Caco-2 (cell line): Measurements from ENCODE around the gene STAT1. TPM values are rescaled to one million over a fixed set of nuclear protein-coding genes. Genes with fewer than 3 reads are reported as not detected.

ENCODE experiments used
- BruUV-seq: library from RNA; stranded (reverse); fragments of 400-500 nt; replicated peaks from 2 replicates; lab custom pipeline; 2021; lab: Mats Ljungman, UMichigan
- CTCF ChIA-PET: fragments of 300-600 bp; sonication (Branson Sonifier 250); formaldehyde crosslinking; loops from one replicate; lab custom pipeline; 2022; ENCODE audit warnings: antibody characterized with exemption; lab: Charles Lee
- POLR2A ChIA-PET: fragments of 300-600 bp; sonication (Branson Sonifier 250); formaldehyde crosslinking; loops from one replicate; lab custom pipeline; 2022; ENCODE audit warnings: antibody characterized with exemption; lab: Charles Lee
- DNase-seq, 2 experiments: peaks; one replicate each; pipeline versions ENCODE4 v3.0.0 to v3.0.0-alpha.2; 2020 to 2022
- H3K27me3 ChIP-seq: replicated peaks from 2 replicates; pipeline ENCODE4 v1.6.0; 2011; ENCODE audit warnings: low read length; ENCODE audit not compliant: control insufficient read depth, insufficient read depth
- H3K36me3 ChIP-seq: 2 replicates; pipeline ENCODE4 v1.5.1; 2011; ENCODE audit warnings: low read length; ENCODE audit not compliant: control insufficient read depth, insufficient read depth
- H3K4me1 ChIP-seq: fragments of 250-450 bp; sonication (Bioruptor Pico); 2 replicates; pipeline ENCODE4 v1.5.1; 2020; ENCODE audit warnings: mild to moderate bottlenecking
- H3K4me3 ChIP-seq: 2 replicates; pipeline ENCODE4 v1.5.1; 2011; ENCODE audit warnings: low read depth, mild to moderate bottlenecking, control low read depth, low read length
- H3K9me3 ChIP-seq: fragments of 250-450 bp; sonication (Bioruptor Pico); 2 replicates; pipeline ENCODE4 v1.5.1; 2020; ENCODE audit warnings: mild to moderate bottlenecking, moderate library complexity
- H3K27ac Mint-ChIP-seq: one replicate; pipeline ENCODE4 v1.8.0; 2022; ENCODE audit warnings: mixed read lengths; ENCODE audit not compliant: unreplicated experiment
- H3K27me3 Mint-ChIP-seq: one replicate; pipeline ENCODE4 v1.8.0; 2022; ENCODE audit warnings: mixed read lengths; ENCODE audit not compliant: insufficient read depth, unreplicated experiment
- H3K36me3 Mint-ChIP-seq: one replicate; pipeline ENCODE4 v1.8.0; 2022; ENCODE audit warnings: mild to moderate bottlenecking, mixed read lengths; ENCODE audit not compliant: insufficient read depth, unreplicated experiment
- H3K4me1 Mint-ChIP-seq: one replicate; pipeline ENCODE4 v1.8.0; 2022; ENCODE audit warnings: low read depth, mixed read lengths; ENCODE audit not compliant: unreplicated experiment
- H3K4me3 Mint-ChIP-seq: one replicate; pipeline ENCODE4 v1.8.0; 2022; ENCODE audit warnings: mild to moderate bottlenecking, moderate library complexity, mixed read lengths; ENCODE audit not compliant: unreplicated experiment
- H3K9me3 Mint-ChIP-seq: one replicate; pipeline ENCODE4 v1.8.0; 2022; ENCODE audit warnings: mixed read lengths; ENCODE audit not compliant: unreplicated experiment
- CTCF ChIP-seq, 2 experiments: fragments of 200-600 bp in 1 of 2; IDR thresholded peaks; 1 replicate in 1 of 2; 2 replicates in 1 of 2; pipeline versions ENCODE4 v1.5.1 to v1.8.0; 2011 to 2022; ENCODE audit warnings: antibody characterized with exemption in 1 of 2, control low read depth in 1 of 2, inconsistent platforms in 1 of 2, low read depth in 1 of 2, low read length in 1 of 2, mild to moderate bottlenecking in 1 of 2, moderate library complexity in 1 of 2; ENCODE audit not compliant: insufficient read depth in 1 of 2, severe bottlenecking in 1 of 2, unreplicated experiment in 1 of 2
- intact Hi-C: fragments of 100-400 bp; cut with micrococcal nuclease; formaldehyde crosslinking; loops from one replicate; pipeline ENCODE4 v1.10.0; 2022; ENCODE audit not compliant: unreplicated experiment
- total RNA-seq: library from RNA; stranded (reverse); gene quantifications from 2 replicates; pipeline ENCODE4 v1.2.3, GENCODE V29; 2022

Gene STAT1
- total RNA-seq, 1 experiment from 2014 or later: 126 TPM

- intact Hi-C loops: no loop called here
- Histone ChIP-seq H3K4me1 (peaks cover 21% of the 10 kb centered on the region), H3K9me3 (no peaks in the 10 kb centered on the region), H3K36me3 (no peaks in the 10 kb centered on the region), H3K27me3 (no peaks in the 10 kb centered on the region), H3K4me3 (no peak overlapping the region)
- DNase-seq: no peak
- H3K4me1 Mint-ChIP-seq: peaks cover 22% of the 10 kb centered on the region
- POLR2A ChIA-PET: interaction anchor here (0.5 kb wide), 1 partner anchor 26 kb away, joined by 3 read pairs; no protein-coding TSS in a partner anchor
- H3K9me3 Mint-ChIP-seq: no peaks in the 10 kb centered on the region
- CTCF ChIA-PET: no interaction called here
- H3K4me3 Mint-ChIP-seq: no peak overlapping the region
- H3K36me3 Mint-ChIP-seq: no peaks in the 10 kb centered on the region
- no peak for TF ChIP-seq CTCF (IDR thresholded peaks at IDR 0.05; ENCODE audit: insufficient read depth in 1 of 2, low read depth in 1 of 2, low read length in 1 of 2, severe bottlenecking in 1 of 2, unreplicated experiment in 1 of 2)
- no peak overlapping the region for H3K27ac Mint-ChIP-seq
- no peaks in the 10 kb centered on the region for H3K27me3 Mint-ChIP-seq
- no TSS peak for BruUV-seq
Observed at GRCh38 chr2:191036363-191036762, 22.4 kb upstream of the STAT1 start.

GRCh38 chr2:191032588-191033429 lies 18.8 kb upstream of the STAT1 start:
- Mint-ChIP-seq H3K4me1 (peaks cover 39% of the 10 kb centered on the region), H3K4me3 (peak overlapping the region; percentile 39), H3K27me3 (no peaks in the 10 kb centered on the region), H3K36me3 (no peaks in the 10 kb centered on the region), H3K27ac (no peak overlapping the region), H3K9me3 (no peaks in the 10 kb centered on the region)
- TF ChIP-seq CTCF (IDR thresholded peaks at IDR 0.05; ENCODE audit: insufficient read depth in 1 of 2, low read depth in 1 of 2, low read length in 1 of 2, severe bottlenecking in 1 of 2, unreplicated experiment in 1 of 2): no peak
- no peak overlapping the region for H3K4me3 ChIP-seq
- no peaks in the 10 kb centered on the region for H3K9me3 ChIP-seq
- no peak for DNase-seq
- intact Hi-C loops: loop anchor here (1.0 kb wide), 1 partner anchor 224 kb away; no protein-coding TSS in a partner anchor
- no TSS peak for BruUV-seq
- ChIA-PET CTCF (interaction anchor here (0.6 kb wide), 1 partner anchor 22 kb away, joined by 3 read pairs; no protein-coding TSS in a partner anchor), POLR2A (no interaction called here)
- peaks cover 43% of the 10 kb centered on the region for H3K4me1 ChIP-seq
- no peaks in the 10 kb centered on the region for H3K36me3 ChIP-seq
- H3K27me3 ChIP-seq: no peaks in the 10 kb centered on the region

DNA sequence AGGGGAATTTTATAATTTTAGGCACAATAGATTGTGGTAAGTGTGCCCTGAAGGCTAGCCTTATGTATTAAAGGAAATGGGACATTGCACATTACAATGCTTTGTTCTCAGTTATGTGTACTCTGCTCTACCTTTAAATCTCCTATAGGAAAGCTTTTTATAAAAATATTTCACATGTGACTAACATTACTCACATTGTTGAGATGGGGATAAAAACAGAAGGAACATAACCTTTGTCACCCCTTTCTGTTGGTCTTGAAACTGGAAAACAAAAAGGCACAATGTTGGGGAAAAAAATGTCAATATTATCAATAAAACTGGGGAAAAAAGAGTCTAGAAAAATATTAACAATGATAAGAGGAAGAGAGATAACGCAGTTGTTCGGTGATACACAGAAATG lies 17.3 kb upstream of the STAT1 start:
- Histone ChIP-seq H3K9me3 (no peaks in the 10 kb centered on the region), H3K4me1 (peaks cover 43% of the 10 kb centered on the region), H3K4me3 (no peak overlapping the region), H3K27me3 (no peaks in the 10 kb centered on the region), H3K36me3 (no peaks in the 10 kb centered on the region)
- ChIA-PET CTCF (interaction anchor here (0.8 kb wide), 1 partner anchor 19 kb away, joined by 3 read pairs; no protein-coding TSS in a partner anchor), POLR2A (no interaction called here)
- no peak for TF ChIP-seq CTCF (IDR thresholded peaks at IDR 0.05; ENCODE audit: insufficient read depth in 1 of 2, low read depth in 1 of 2, low read length in 1 of 2, severe bottlenecking in 1 of 2, unreplicated experiment in 1 of 2)
- H3K4me3 Mint-ChIP-seq: peak overlapping the region; percentile 43
- intact Hi-C loops: no loop called here
- no peaks in the 10 kb centered on the region for H3K9me3 Mint-ChIP-seq
- peak overlapping the region; percentile 34 for H3K27ac Mint-ChIP-seq
- H3K27me3 Mint-ChIP-seq: no peaks in the 10 kb centered on the region
- H3K4me1 Mint-ChIP-seq: peaks cover 40% of the 10 kb centered on the region
- BruUV-seq: no TSS peak
- no peaks in the 10 kb centered on the region for H3K36me3 Mint-ChIP-seq
- no peak for DNase-seq
